HG02798 (cell line): ENCODE data around the gene GATAD2A.
A peak's percentile ranks its signal among the peaks of the same experiment; 100 is the strongest.

Source experiments
- ATAC-seq: cut with Tn5 transposase; IDR thresholded peaks from one replicate; pipeline ENCODE4 v1.9.1; 2021; ENCODE audit warnings: mild to moderate bottlenecking; ENCODE audit not compliant: unreplicated experiment, poor library complexity

Gene GATAD2A

GRCh38 chr19:19486343-19487076, 81.0 kb downstream of the GATAD2A start:
- ATAC-seq, result no peak

- no peak for ATAC-seq
Observed at GRCh38 chr19:19487077-19487949, 81.8 kb downstream of the GATAD2A start.

- no peak for ATAC-seq
Observed at GRCh38 chr19:19487950-19488874, 82.7 kb downstream of the GATAD2A start.

- peak; percentile 61 for ATAC-seq
Observed at GRCh38 chr19:19488875-19489690, 83.6 kb downstream of the GATAD2A start.

- no peak for ATAC-seq
Observed at GRCh38 chr19:19489804-19490204, 84.3 kb downstream of the GATAD2A start.

GRCh38 chr19:19490214-19490968, 84.9 kb downstream of the GATAD2A start:
- peak; percentile 39 for ATAC-seq

- ATAC-seq, result no peak
Observed at GRCh38 chr19:19491321-19492025, 86.0 kb downstream of the GATAD2A start.

GRCh38 chr19:19492026-19492610, 86.6 kb downstream of the GATAD2A start:
- no peak for ATAC-seq

- ATAC-seq, result no peak
Observed at GRCh38 chr19:19493841-19494546, 88.5 kb downstream of the GATAD2A start.

- ATAC-seq, result no peak
Observed at GRCh38 chr19:19495614-19496603, 90.4 kb downstream of the GATAD2A start.

GRCh38 chr19:19498255-19498991, 92.9 kb downstream of the GATAD2A start:
- no peak for ATAC-seq

GRCh38 chr19:19499272-19499995, 94.0 kb downstream of the GATAD2A start:
- no peak for ATAC-seq

GRCh38 chr19:19500975-19501644, 95.6 kb downstream of the GATAD2A start:
- ATAC-seq, result no peak

- ATAC-seq, result no peak
Observed at GRCh38 chr19:19501798-19502197, 96.3 kb downstream of the GATAD2A start.
